ENCODE results near the gene DCAF4. TPM values are rescaled to one million over a fixed set of nuclear protein-coding genes. Genes with fewer than 3 reads are reported as not detected.
"Not testable (repeated sequence)": the region's sequence is repeated elsewhere in the genome, so short reads cannot be mapped to it uniquely, and the experiment has no call there.

The DCAF4 gene
- total and polyA plus RNA-seq, 8 donors = 11.8 to 27.7 (median 17.5) TPM

GRCh38 chr14:72958548-72958947 is 32.3 kb downstream of the DCAF4 start:
- Histone ChIP-seq H3K4me3 (no peak overlapping the region), H3K9me3 (no peaks in the 10 kb centered on the region), H3K27me3 (no peaks in the 10 kb centered on the region), H3K27ac (no peak overlapping the region), H3K4me1 (no peaks in the 10 kb centered on the region), H3K36me3 (peaks cover 0 to 59% of the 10 kb centered on the region in 2 donors)
- ATAC-seq = no peak
- TF ChIP-seq, protein P1, sequence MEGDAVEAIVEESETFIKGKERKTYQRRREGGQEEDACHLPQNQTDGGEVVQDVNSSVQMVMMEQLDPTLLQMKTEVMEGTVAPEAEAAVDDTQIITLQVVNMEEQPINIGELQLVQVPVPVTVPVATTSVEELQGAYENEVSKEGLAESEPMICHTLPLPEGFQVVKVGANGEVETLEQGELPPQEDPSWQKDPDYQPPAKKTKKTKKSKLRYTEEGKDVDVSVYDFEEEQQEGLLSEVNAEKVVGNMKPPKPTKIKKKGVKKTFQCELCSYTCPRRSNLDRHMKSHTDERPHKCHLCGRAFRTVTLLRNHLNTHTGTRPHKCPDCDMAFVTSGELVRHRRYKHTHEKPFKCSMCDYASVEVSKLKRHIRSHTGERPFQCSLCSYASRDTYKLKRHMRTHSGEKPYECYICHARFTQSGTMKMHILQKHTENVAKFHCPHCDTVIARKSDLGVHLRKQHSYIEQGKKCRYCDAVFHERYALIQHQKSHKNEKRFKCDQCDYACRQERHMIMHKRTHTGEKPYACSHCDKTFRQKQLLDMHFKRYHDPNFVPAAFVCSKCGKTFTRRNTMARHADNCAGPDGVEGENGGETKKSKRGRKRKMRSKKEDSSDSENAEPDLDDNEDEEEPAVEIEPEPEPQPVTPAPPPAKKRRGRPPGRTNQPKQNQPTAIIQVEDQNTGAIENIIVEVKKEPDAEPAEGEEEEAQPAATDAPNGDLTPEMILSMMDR (IDR thresholded peaks at IDR 0.05) = no peak
- intact Hi-C loops (cut with DNase I) = no loop called here
- DNase-seq = no peak

- H3K27ac ChIP-seq; H3K4me3 ChIP-seq; H3K27me3 ChIP-seq; H3K9me3 ChIP-seq; intact Hi-C loops (cut with DNase I); H3K4me1 ChIP-seq; DNase-seq; ATAC-seq: not testable (repeated sequence)
- peaks cover 0 to 42% of the 10 kb centered on the region in 2 donors for H3K36me3 ChIP-seq
Observed at GRCh38 chr14:72961016-72961415, 34.8 kb downstream of the DCAF4 start.

DNA sequence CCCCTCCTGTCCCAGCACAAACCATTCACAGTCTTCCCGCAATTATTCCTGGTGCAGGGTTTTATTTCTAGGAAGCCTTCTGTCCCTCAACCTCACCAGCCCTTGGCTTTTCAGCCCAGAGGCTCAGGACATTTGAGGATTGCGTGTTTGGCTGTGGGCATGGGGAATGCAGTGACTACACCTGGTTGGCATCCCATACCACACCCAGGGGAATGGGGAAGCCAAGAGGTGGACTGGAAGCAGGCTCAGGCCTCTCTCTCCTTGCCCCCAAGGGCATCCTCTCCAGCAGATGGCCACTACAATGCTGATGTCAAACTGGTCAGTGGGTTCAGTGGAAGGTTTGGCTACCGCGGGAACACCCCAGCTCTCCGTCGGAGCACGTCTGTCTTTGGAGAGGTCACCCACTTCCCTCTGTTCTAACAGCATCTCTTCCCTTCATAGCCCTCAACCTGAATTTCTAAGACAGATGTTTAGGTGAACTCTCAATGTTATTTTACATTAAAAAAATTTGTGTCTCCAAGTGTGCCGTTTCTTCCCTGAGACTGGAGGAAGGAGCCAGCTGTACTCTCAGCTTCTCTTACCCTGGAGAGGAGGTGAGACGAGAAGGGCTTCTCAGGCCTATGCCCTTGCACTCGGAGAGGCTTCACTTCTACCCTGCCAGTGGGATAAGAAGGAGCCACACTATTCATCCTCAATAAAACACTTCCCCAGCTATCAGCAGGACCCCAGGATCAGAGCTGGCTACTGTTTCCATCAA is 35.5 kb downstream of the DCAF4 start:
- no peaks in the 10 kb centered on the region for H3K9me3 ChIP-seq
- H3K4me3 ChIP-seq = no peak overlapping the region
- H3K27ac ChIP-seq = no peak overlapping the region
- TF ChIP-seq, protein P1 (IDR thresholded peaks at IDR 0.05) = no peak
- H3K4me1 ChIP-seq = no peaks in the 10 kb centered on the region
- ATAC-seq (peak; percentile 53), DNase-seq (no peak)
- peaks cover 0 to 35% of the 10 kb centered on the region in 2 donors for H3K36me3 ChIP-seq
- intact Hi-C loops (cut with DNase I) = no loop called here
- no peaks in the 10 kb centered on the region for H3K27me3 ChIP-seq

DNA sequence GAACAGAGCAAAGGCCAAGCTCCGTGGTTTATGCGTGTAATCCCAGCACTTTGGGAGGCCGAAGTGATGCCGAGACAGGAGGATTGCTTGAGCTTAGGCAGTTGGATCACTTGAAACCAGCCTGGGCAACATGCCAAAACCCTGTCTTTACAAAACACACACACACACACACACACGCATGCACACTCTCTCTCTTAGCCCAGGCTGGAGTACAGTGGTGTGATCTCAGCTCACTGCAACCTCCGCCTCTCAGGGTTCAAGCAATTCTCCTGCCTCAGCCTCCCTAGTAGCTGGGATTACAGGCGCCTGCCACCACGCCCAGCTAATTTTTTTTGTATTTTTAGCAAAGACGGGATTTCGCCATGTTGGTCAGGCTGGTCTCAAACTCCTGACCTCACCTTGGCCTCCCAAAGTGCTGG is 36.1 kb downstream of the DCAF4 start:
- H3K9me3 ChIP-seq; H3K4me3 ChIP-seq; H3K27me3 ChIP-seq; intact Hi-C loops (cut with DNase I); H3K27ac ChIP-seq; H3K4me1 ChIP-seq: not testable (repeated sequence)
- DNase-seq = peak in 2 of 4 donors; percentile 10 to 57
- ATAC-seq = peak; percentile 49
- H3K36me3 ChIP-seq = peaks cover 0 to 29% of the 10 kb centered on the region in 2 donors

DNA sequence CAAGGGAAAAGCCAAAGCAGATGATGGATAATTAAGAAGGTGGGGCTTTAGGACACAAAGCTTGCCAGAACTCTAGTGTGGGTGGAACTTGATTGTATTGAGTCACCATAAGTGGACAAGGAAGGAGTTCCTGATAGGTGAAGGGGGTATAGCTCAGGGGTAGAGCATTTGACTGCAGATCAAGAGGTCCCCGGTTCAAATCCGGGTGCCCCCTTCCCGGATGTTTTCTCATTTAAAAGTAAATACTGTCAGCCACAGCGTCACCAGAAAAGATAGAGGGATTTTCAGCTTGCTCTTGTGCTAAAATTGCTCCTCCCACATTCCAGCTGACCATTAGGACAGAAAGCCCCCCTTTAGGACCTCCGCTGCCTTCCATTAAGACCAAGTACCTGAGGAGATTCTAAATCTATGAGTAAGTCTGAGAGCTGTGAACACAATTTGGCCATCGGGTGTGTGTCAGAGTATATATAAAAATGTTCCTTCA is 36.6 kb downstream of the DCAF4 start:
- DNase-seq (no peak), ATAC-seq (peak; percentile 55)
- intact Hi-C loops (cut with DNase I) = no loop called here
- Histone ChIP-seq H3K9me3 (no peaks in the 10 kb centered on the region), H3K27ac (no peak overlapping the region), H3K27me3 (no peaks in the 10 kb centered on the region), H3K36me3 (peaks cover 0 to 29% of the 10 kb centered on the region in 2 donors), H3K4me3 (no peak overlapping the region), H3K4me1 (no peaks in the 10 kb centered on the region)
- TF ChIP-seq, protein P1 (IDR thresholded peaks at IDR 0.05) = no peak

DNA sequence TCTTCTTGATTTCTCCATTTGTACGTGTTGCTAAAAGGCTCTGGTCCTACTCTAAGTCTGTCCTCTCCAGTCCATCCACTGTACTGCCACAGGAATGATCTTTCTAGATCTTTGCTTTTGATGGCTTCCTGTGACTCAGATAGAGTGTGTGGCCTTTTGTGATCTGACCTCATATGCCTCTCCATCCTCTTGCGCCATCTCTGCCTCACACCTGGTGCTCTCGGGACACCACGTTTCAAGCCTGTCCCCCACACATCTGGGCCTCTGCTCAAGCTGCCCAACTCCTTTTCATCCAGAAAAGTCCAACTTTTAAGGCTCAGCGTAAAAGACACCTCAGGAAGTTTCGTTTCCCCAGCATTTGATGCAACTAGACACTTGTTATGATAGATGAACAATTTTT is 39.0 kb downstream of the DCAF4 start:
- ATAC-seq = no peak
- H3K4me3 ChIP-seq = no peak overlapping the region
- no peak overlapping the region for H3K27ac ChIP-seq
- H3K9me3 ChIP-seq = no peaks in the 10 kb centered on the region
- DNase-seq = no peak
- intact Hi-C loops (cut with DNase I) = no loop called here
- H3K27me3 ChIP-seq = no peaks in the 10 kb centered on the region
- TF ChIP-seq, protein P1 (IDR thresholded peaks at IDR 0.05) = no peak
- no peaks in the 10 kb centered on the region for H3K4me1 ChIP-seq
- peaks cover 0 to 34% of the 10 kb centered on the region in 2 donors for H3K36me3 ChIP-seq

All from left lung (tissue), 10 donors.